GM12878 (cell line): ENCODE results near the gene FBXW8. TPM values are rescaled to one million over a fixed set of nuclear protein-coding genes. Genes with fewer than 3 reads are reported as not detected.

Experiments
- YY1 ChIP-seq: IDR thresholded peaks from 2 replicates; pipeline ENCODE4 v1.6.1; 2011; ENCODE audit warnings: low read depth, mild to moderate bottlenecking, low read length
- polyA plus RNA-seq, 11 experiments: library from polyadenylated mRNA; depleted of rRNA in 4 of 11; unstranded in 6 of 11; stranded (reverse) in 5 of 11; fragments of >200 nt; fragmentation: Nextera tagmentation in 4 of 11; fragmentation: Illumina TruSeq in 1 of 11; extraction: Ambion mirVana in 4 of 11; extraction: Trizol in 1 of 11; gene quantifications; 1 replicate in 1 of 11; 2 replicates in 10 of 11; pipeline versions ENCODE4 v1.2.1 to v1.2.3, GENCODE V29; 2011 to 2016; ENCODE audit warnings: inconsistent platforms in 2 of 11, missing spikeins in 2 of 11, low read depth in 1 of 11
- total RNA-seq, 4 experiments: library from RNA; depleted of rRNA in 3 of 4; stranded (reverse); fragments of >200 nt in 3 of 4; fragmentation: Illumina TruSeq in 1 of 4; extraction: Trizol in 1 of 4; gene quantifications; 2 replicates each; pipeline versions ENCODE4 v1.2.1 to v1.2.3, GENCODE V29; 2013 to 2021
- TF ChIP-seq, protein P1 (sequence below): IDR thresholded peaks from 2 replicates; pipeline ENCODE4 v1.6.1; 2012; ENCODE audit warnings: improper control_type of control experiment, low read depth, low read length; ENCODE audit not compliant: insufficient replicate concordance
- TF ChIP-seq, protein P2 (sequence below): fragments of 450-650 bp; IDR thresholded peaks from 2 replicates; pipeline ENCODE4 v1.6.1; 2017; ENCODE audit warnings: low read depth, mild to moderate bottlenecking, moderate library complexity
- TF ChIP-seq, protein P3 (sequence below): fragments of 450-650 bp; IDR thresholded peaks from 2 replicates; pipeline ENCODE4 v1.6.1; 2014; ENCODE audit warnings: mild to moderate bottlenecking

FBXW8 gene
- total and polyA plus RNA-seq, 10 of the 15 experiments (the other 5 are each of a cell fraction or from before 2014, with no cell fraction given), result 0.49 to 7.5 (median 4.4) TPM

DNA sequence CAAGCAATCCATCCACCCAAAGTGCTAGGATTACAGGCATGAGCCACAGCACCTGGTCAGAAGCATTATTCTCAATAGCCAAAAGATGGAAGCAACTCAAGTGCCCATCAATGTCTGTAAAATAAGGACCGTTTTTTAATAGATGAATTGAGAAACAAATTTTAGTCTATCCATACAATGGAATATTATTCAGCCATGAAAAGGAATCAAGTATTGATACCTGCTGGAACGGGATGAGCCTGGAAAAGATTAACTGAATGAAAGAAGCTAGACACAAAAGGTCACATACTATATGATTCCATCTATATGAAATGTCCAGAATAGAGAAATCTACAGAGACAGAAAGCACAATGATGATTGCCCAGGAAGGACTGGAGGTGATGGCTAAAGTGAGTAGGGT lies 9.1 kb upstream of the FBXW8 start (continued):
- TF ChIP-seq, protein P1, sequence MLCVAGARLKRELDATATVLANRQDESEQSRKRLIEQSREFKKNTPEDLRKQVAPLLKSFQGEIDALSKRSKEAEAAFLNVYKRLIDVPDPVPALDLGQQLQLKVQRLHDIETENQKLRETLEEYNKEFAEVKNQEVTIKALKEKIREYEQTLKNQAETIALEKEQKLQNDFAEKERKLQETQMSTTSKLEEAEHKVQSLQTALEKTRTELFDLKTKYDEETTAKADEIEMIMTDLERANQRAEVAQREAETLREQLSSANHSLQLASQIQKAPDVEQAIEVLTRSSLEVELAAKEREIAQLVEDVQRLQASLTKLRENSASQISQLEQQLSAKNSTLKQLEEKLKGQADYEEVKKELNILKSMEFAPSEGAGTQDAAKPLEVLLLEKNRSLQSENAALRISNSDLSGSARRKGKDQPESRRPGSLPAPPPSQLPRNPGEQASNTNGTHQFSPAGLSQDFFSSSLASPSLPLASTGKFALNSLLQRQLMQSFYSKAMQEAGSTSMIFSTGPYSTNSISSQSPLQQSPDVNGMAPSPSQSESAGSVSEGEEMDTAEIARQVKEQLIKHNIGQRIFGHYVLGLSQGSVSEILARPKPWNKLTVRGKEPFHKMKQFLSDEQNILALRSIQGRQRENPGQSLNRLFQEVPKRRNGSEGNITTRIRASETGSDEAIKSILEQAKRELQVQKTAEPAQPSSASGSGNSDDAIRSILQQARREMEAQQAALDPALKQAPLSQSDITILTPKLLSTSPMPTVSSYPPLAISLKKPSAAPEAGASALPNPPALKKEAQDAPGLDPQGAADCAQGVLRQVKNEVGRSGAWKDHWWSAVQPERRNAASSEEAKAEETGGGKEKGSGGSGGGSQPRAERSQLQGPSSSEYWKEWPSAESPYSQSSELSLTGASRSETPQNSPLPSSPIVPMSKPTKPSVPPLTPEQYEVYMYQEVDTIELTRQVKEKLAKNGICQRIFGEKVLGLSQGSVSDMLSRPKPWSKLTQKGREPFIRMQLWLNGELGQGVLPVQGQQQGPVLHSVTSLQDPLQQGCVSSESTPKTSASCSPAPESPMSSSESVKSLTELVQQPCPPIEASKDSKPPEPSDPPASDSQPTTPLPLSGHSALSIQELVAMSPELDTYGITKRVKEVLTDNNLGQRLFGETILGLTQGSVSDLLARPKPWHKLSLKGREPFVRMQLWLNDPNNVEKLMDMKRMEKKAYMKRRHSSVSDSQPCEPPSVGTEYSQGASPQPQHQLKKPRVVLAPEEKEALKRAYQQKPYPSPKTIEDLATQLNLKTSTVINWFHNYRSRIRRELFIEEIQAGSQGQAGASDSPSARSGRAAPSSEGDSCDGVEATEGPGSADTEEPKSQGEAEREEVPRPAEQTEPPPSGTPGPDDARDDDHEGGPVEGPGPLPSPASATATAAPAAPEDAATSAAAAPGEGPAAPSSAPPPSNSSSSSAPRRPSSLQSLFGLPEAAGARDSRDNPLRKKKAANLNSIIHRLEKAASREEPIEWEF, result no peak
- TF ChIP-seq, protein P2, sequence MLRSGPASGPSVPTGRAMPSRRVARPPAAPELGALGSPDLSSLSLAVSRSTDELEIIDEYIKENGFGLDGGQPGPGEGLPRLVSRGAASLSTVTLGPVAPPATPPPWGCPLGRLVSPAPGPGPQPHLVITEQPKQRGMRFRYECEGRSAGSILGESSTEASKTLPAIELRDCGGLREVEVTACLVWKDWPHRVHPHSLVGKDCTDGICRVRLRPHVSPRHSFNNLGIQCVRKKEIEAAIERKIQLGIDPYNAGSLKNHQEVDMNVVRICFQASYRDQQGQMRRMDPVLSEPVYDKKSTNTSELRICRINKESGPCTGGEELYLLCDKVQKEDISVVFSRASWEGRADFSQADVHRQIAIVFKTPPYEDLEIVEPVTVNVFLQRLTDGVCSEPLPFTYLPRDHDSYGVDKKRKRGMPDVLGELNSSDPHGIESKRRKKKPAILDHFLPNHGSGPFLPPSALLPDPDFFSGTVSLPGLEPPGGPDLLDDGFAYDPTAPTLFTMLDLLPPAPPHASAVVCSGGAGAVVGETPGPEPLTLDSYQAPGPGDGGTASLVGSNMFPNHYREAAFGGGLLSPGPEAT, result no peak
- no peak for TF ChIP-seq YY1
- TF ChIP-seq, protein P3, sequence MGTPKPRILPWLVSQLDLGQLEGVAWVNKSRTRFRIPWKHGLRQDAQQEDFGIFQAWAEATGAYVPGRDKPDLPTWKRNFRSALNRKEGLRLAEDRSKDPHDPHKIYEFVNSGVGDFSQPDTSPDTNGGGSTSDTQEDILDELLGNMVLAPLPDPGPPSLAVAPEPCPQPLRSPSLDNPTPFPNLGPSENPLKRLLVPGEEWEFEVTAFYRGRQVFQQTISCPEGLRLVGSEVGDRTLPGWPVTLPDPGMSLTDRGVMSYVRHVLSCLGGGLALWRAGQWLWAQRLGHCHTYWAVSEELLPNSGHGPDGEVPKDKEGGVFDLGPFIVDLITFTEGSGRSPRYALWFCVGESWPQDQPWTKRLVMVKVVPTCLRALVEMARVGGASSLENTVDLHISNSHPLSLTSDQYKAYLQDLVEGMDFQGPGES, result no peak
